HUES6 (cell line): ENCODE results near the gene IL36A.

Experiments used
- H3K27ac ChIP-seq: 2 replicates; pipeline ENCODE4 v1.7.0; 2013; ENCODE audit warnings: low read depth, mild to moderate bottlenecking, low read length, inconsistent platforms
- H3K27me3 ChIP-seq: 2 replicates; pipeline ENCODE4 v1.6.1; 2013; ENCODE audit warnings: low read length; ENCODE audit not compliant: control insufficient read depth, insufficient read depth
- H3K36me3 ChIP-seq: 2 replicates; pipeline ENCODE4 v1.6.1; 2013; ENCODE audit warnings: low read length; ENCODE audit not compliant: control insufficient read depth, insufficient read depth
- H3K4me1 ChIP-seq: 2 replicates; pipeline ENCODE4 v1.6.1; 2013; ENCODE audit warnings: low read length; ENCODE audit not compliant: control insufficient read depth, insufficient read depth
- H3K4me3 ChIP-seq: 2 replicates; pipeline ENCODE4 v1.5.1; 2013; ENCODE audit warnings: low read depth, low read length
- H3K9ac ChIP-seq: one replicate; pipeline ENCODE4 v1.6.1; 2013; ENCODE audit warnings: mild to moderate bottlenecking, low read length
- H3K9me3 ChIP-seq: 2 replicates; pipeline ENCODE4 v1.6.1; 2013; ENCODE audit warnings: low read depth, low read length; ENCODE audit not compliant: control insufficient read depth, insufficient read depth

IL36A gene

DNA sequence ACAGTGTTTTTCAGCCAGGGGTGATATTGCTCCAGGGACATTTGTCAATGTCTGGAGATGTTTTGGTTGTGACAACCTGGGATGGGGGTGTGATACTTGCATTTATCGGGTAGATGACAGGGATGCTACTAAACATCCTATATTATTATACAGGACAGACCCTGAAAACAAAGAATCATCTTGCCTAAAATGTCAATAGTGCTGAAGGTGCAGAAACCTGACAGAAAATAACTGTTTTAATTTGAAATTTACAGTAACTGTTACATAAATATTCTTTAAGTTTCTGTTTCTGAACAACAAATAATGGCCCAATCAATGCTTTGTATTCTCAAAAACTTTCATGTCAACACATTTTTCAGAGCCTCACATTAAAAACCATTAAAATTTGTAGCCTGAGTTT is 2.0 kb downstream of the IL36A start:
- H3K9ac ChIP-seq, result no peak overlapping the region
- H3K9me3 ChIP-seq, result peaks cover 4% of the 10 kb centered on the region; the same call in 1 of the 2 replicates
- no peaks in the 10 kb centered on the region for H3K36me3 ChIP-seq
- H3K4me3 ChIP-seq, result no peak overlapping the region
- H3K4me1 ChIP-seq, result no peaks in the 10 kb centered on the region
- H3K27me3 ChIP-seq, result no peaks in the 10 kb centered on the region; the same call in 1 of the 2 replicates
- H3K27ac ChIP-seq, result no peak overlapping the region

DNA sequence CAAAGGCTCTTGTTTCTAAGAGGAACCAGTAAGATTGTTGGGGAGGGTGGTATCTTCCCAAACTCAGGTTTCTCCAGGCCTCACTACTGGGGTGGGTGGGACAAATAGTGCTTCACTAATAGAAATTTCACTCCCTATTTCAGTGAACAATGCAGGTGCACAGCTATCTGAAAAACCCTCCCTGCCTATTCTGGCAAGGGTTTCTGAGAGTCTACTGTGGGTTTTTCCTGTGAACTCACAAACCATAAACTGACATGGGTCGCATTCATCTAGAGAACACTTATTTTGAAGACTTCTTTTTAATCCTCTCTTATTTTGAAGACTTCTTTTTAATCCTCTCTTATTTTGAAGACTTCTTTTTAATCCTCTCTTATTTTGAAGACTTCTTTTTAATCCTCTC is 4.4 kb downstream of the IL36A start:
- Histone ChIP-seq H3K9ac (no peak overlapping the region), H3K27me3 (no peaks in the 10 kb centered on the region), H3K4me1 (no peaks in the 10 kb centered on the region), H3K4me3 (no peak overlapping the region), H3K9me3 (no peaks in the 10 kb centered on the region), H3K27ac (no peak overlapping the region), H3K36me3 (no peaks in the 10 kb centered on the region)

- no peaks in the 10 kb centered on the region for H3K4me1 ChIP-seq
- no peak overlapping the region for H3K4me3 ChIP-seq
- H3K9me3 ChIP-seq, result no peaks in the 10 kb centered on the region
- no peak overlapping the region for H3K9ac ChIP-seq
- no peak overlapping the region for H3K27ac ChIP-seq
- no peaks in the 10 kb centered on the region for H3K36me3 ChIP-seq
- H3K27me3 ChIP-seq, result peaks cover 1% of the 10 kb centered on the region; the same call in 1 of the 2 replicates
These were observed 4.8 kb downstream of the IL36A start for GRCh38 chr2:113010088-113010487.

DNA sequence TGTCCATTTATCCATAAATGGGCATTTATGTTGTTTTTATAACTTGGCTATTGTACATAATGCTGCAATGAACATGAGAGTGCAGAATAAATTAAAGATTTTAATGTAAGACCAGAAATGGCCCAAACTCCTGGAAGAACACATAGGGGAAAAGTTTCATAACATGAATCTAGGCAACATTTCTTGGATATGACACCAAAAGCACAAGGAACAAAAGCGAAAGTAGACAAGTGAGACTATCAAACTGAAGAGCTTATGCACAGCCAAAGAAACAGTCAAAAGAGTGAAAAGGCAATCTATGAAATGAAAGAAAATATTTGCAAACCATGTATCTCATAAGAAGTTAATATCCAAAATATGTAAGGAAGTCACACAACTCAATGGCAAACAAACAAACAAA is 5.8 kb downstream of the IL36A start:
- H3K27ac ChIP-seq, result no peak overlapping the region
- no peak overlapping the region for H3K9ac ChIP-seq

DNA sequence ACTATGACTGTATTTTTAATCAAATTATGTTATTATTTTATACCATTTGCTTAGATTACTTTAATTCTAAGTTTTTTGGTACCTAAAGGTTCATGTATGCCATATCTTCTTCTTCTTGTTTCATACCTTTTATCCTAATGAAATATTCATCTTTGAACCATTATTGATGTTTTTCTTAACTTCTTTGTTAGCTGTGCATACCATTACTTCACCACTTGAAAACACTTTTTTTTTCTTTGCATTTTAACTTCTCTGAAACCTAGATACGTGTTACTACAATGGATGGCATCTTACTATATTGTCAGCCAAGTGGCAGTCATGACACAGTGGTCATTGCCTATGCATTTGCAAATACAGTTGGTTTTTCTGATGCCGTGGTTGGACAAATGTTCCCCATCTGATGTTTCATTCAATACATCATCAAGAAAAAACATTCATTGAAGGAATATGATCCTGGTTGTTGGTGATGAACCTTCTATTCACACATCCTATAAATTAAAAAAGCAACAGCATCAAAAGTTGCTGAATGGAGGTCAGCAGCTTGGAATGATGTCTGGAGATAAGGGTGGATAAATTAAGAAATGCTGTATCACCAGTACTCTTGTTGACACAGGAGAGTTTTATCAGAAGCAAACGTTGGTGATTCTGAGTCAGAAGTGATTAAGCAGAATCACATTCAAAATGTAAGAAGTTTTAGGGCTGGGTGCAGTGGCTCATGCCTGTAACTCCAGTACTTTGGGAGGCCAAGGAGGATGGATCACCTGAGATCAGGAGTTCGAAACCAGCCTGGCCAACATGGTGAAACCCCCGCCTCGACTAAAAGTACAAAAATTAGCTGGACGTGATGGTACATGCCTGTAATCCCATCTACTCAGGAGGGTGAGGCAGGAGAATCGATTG is 7.4 kb downstream of the IL36A start:
- Histone ChIP-seq H3K27me3 (peaks cover 18% of the 10 kb centered on the region; the same call in 1 of the 2 replicates), H3K4me3 (no peak overlapping the region), H3K9ac (no peak overlapping the region), H3K4me1 (no peaks in the 10 kb centered on the region), H3K27ac (no peak overlapping the region), H3K9me3 (no peaks in the 10 kb centered on the region), H3K36me3 (no peaks in the 10 kb centered on the region)

More for the DNA sequence above, 5.8 kb downstream of the IL36A start:
- Histone ChIP-seq H3K4me3 (no peak overlapping the region), H3K36me3 (no peaks in the 10 kb centered on the region), H3K27me3 (peaks cover 11% of the 10 kb centered on the region; the same call in 1 of the 2 replicates), H3K4me1 (no peaks in the 10 kb centered on the region), H3K9me3 (no peaks in the 10 kb centered on the region)

DNA sequence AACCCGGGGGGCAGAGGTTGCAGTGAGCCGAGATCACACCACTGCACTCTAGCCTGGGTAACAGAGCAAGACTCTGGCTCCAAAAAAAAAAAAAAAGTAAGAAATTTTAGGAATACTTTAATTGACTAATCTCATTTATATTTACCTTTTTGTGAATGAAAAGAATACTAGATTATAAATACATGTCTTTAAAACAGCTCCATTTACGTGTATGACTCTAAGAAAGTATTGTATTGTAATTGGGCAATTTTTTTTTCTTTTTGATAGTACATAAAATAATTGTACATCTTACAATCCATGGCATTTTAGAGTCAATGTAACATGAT is 8.0 kb downstream of the IL36A start:
- H3K9me3 ChIP-seq, result no peaks in the 10 kb centered on the region
- no peak overlapping the region for H3K27ac ChIP-seq
- H3K36me3 ChIP-seq, result no peaks in the 10 kb centered on the region
- no peak overlapping the region for H3K9ac ChIP-seq
- H3K4me1 ChIP-seq, result no peaks in the 10 kb centered on the region
- no peak overlapping the region for H3K4me3 ChIP-seq
- H3K27me3 ChIP-seq, result peaks cover 22% of the 10 kb centered on the region; the same call in 1 of the 2 replicates

- no peaks in the 10 kb centered on the region for H3K4me1 ChIP-seq
- peaks cover 22% of the 10 kb centered on the region; the same call in 1 of the 2 replicates for H3K27me3 ChIP-seq
- no peak overlapping the region for H3K4me3 ChIP-seq
- 0 out of 2 replicates have a peak, but pooled peaks cover 6% of the 10 kb centered on the region for H3K9me3 ChIP-seq
- H3K9ac ChIP-seq, result no peak overlapping the region
- no peaks in the 10 kb centered on the region for H3K36me3 ChIP-seq
- no peak overlapping the region for H3K27ac ChIP-seq
These were observed 8.8 kb downstream of the IL36A start for GRCh38 chr2:113014067-113014466.

DNA sequence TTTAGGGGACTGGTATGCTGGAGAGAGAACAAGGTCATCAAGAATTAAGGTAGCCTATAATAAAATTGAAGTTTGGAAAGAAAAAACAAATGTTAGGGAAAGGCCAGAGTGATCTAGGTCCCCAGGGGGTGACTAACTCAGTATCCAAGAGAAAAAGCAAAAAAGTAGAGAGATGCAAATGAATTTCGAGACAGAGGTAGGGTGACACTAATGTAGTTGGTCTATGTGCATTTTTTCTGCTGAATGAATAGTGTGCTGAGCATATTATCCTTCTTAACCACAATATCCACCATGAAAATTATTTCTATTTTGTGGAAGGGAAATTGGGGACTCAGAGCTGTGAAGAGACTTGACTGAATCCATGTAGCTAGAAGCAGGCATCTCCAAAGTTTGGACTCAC is 9.8 kb downstream of the IL36A start:
- Histone ChIP-seq H3K4me1 (no peaks in the 10 kb centered on the region), H3K27me3 (peaks cover 22% of the 10 kb centered on the region; the same call in 1 of the 2 replicates), H3K36me3 (no peaks in the 10 kb centered on the region), H3K4me3 (no peak overlapping the region), H3K9ac (no peak overlapping the region), H3K27ac (no peak overlapping the region), H3K9me3 (0 out of 2 replicates have a peak, but pooled peaks cover 6% of the 10 kb centered on the region)

GRCh38 chr2:113015655-113016054 is 10.4 kb downstream of the IL36A start:
- no peak overlapping the region for H3K4me3 ChIP-seq

DNA sequence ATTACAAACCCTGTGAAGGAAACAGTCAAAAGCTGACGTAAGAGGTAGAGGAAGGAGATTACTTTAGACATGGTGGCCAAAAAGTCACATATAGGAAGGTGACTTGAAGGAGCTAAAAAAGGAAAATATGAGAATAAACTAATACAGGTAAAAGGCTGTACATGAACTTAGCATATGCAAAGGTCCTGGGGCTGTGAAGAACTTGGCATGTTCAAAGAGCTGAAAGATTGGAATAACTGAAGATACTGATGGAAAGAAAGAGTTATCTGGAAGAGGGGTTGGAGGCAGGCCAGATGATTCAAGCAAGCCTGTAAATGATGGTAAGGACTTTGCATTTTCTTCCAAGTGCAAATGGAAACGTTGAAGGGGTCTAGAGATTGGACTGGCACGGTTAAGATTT is 13.2 kb downstream of the IL36A start:
- Histone ChIP-seq H3K9ac (no peak overlapping the region), H3K27ac (no peak overlapping the region), H3K27me3 (peaks cover 33% of the 10 kb centered on the region; the same call in 1 of the 2 replicates), H3K36me3 (no peaks in the 10 kb centered on the region), H3K4me1 (no peaks in the 10 kb centered on the region), H3K4me3 (no peak overlapping the region), H3K9me3 (0 out of 2 replicates have a peak, but pooled peaks cover 6% of the 10 kb centered on the region)

More at GRCh38 chr2:113015655-113016054, 10.4 kb downstream of the IL36A start:
- Histone ChIP-seq H3K36me3 (no peaks in the 10 kb centered on the region), H3K9ac (no peak overlapping the region), H3K9me3 (0 out of 2 replicates have a peak, but pooled peaks cover 6% of the 10 kb centered on the region), H3K27ac (no peak overlapping the region), H3K27me3 (peaks cover 22% of the 10 kb centered on the region; the same call in 1 of the 2 replicates), H3K4me1 (no peaks in the 10 kb centered on the region)

DNA sequence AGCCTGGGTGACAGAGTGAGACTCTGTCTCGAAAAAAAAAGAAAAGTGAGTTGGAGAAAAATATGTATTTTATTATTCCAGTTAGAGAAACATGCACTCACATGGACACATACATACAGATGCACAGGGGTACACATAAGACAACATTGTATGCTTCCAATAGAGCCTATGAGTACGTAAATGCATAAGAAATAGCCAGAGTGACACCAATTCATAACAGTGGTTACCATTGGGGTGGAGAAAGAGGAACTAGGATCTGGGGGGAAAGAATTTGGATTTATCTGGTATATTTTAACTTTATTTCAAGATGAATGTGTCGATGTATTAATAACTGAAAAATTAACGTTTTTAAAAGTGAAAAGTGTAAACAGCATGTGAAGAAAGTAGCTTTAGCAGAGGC is 16.1 kb downstream of the IL36A start:
- H3K27ac ChIP-seq, result no peak overlapping the region
- no peak overlapping the region for H3K9ac ChIP-seq
- no peaks in the 10 kb centered on the region for H3K36me3 ChIP-seq
- H3K27me3 ChIP-seq, result peaks cover 35% of the 10 kb centered on the region; the same call in 1 of the 2 replicates
- H3K9me3 ChIP-seq, result 0 out of 2 replicates have a peak, but pooled peaks cover 6% of the 10 kb centered on the region
- no peak overlapping the region for H3K4me3 ChIP-seq
- no peaks in the 10 kb centered on the region for H3K4me1 ChIP-seq
